Right renal pelvis (tissue), 4 donors: ENCODE data around the gene IFT25. TPM values are rescaled to one million over a fixed set of nuclear protein-coding genes. Genes with fewer than 3 reads are reported as not detected.

ENCODE experiments used
- DNase-seq, 4 donors: peaks; one replicate each; pipeline ENCODE4 v3.0.0-alpha.2; 2013; ENCODE audit warnings: low read depth in 4 of 4, low spot score in 3 of 4, missing footprints in 1 of 4
- polyA plus RNA-seq, 4 donors: library from polyadenylated mRNA; unstranded; fragments of 120-200 nt; gene quantifications; one replicate each; pipeline ENCODE4 v1.2.1, GENCODE V29; 2013; ENCODE audit not compliant: insufficient read length in 4 of 4

The IFT25 gene
- polyA plus RNA-seq, 4 donors = 44.9 to 56.7 (median 49.2) TPM

DNA sequence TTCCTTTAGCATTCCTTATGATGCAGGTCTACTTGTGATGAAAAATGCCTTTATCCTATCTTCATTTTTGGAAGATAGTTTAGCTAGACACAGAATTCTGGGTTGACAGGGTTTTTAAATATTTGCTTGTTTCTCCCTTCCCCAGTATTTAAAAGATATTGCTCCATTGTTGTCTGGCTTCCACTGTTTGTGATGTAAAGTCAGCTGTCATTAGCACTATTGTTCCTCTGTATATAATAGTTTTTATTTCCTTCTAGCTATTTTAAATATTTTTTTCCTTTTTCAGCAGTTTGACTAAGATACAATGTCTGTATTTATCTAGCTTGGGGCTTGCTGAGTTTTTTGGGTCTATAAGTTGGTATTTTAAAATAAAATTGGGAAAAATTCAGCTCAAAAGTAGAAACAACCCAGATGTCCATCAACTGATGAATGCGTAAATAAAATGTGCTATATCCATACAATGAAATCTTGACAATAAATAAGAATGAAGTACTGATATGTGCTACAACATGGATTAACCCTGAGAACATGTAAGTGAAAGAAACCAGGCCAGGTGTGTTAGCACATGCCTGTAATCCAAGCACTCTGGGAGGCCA lies 11.2 kb downstream of the IFT25 start:
- DNase-seq = no peak

DNA sequence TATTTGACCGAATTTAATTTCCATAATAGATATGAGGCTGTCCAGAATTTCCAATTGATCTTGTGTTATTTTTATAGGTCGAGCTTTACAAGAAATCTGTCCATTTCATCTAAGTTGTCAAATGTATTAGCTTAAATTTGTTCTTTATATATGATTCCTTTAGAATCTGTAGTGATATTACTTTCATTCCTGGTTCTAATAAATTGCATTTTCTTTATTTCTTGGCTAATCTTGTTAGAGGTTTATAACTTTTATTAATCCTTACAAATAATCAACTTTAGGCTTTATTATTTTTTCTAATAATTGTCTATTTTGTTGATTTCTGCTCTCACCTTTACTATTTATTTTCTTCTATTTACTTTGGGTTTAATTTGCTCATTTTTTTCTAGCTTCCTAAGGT lies 14.0 kb downstream of the IFT25 start:
- DNase-seq = no peak

DNA sequence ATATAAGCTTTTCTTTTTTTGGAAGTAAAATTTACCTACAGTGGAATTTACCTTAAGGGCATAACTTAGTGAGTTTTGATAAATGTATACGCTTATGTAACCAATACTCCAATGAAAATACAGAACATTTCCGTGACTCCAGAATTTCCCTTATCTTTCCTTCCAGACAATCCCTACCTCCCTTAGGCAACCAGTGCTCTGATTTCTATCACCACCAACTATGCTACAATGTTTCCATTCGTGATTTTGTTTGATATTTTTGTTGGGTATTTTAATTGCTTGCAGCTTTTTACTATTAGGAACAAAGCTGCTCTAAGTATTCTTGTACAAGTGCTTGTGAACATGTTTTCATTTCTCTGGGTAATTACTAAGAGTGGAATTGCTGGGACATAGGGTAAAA lies 14.6 kb downstream of the IFT25 start:
- no peak for DNase-seq

DNA sequence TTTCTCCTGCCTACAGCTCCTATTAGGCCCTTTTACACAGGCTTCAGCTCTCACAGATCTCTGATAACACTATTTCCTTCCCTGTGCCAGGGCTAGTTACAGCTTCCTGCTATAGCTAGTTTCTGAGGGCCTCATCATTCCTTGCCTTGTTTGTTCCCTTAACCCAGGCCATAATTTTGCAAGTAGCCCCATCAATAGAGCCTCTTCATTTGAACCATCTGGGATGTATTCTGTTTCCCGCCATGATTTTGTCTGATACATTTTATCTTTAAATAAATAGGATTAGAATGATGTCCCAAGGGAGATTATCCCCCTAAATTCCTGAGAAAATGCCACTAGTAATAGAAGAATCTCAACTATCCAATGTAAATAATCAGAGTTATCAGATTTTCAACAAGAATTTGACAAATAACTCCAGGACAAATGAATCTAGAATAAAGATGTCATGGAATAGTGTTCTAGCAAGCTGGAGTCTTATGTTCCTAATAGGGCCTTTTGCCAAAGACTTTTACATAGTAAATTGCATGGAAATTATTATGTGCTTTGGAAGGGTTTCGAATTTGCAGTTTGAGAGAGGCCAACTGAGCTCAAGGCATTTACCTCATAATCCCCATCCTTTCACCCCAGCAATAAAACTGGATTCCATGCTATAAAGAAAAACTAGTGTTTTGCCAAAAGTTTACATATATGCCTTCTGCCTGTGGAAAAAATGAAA lies 16.1 kb downstream of the IFT25 start:
- DNase-seq = peak in 1 of 4 donors; percentile 34

DNA sequence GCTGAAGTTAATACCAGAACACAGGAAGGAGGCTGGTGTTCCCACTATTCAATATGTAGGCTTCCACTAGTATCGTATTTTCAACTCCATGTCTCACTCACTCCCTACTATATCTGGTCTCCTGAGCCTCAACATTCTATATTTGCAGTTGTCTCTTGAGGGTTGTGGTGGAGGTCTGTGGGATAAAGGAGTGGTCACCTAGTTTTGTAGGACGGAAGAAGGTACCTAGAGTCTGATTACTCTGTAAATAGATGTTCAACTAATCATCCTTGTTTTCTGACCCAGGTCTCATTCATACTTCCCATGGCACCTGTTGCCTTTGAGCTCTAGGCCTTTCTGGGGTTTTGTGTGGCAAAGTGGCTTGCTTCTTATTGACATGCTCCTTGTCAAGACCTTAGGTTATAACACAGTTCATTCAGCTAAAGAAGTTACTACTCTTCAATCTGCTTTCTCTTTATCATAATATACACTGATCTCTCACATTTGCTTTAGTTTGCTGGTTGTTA lies 18.1 kb downstream of the IFT25 start:
- DNase-seq = no peak

DNA sequence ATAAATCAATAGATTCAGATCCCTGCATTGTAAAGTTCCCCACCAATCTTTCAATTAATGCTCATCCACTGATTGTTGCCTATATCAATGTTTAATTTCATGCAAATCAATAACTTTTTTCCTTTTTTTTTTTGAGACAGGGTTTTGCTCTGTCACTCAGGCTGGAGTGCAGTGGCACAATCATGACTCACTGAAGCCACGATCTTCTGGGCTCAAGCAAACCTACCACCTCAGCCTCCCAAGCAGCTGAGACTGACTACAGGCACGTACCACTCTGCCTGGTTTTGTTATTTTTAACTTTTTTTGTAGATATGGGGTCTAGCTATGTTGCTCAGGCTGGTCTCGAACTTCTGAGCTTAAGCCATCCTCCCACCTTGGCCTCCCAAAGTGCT lies 25.8 kb downstream of the IFT25 start:
- DNase-seq = no peak

DNA sequence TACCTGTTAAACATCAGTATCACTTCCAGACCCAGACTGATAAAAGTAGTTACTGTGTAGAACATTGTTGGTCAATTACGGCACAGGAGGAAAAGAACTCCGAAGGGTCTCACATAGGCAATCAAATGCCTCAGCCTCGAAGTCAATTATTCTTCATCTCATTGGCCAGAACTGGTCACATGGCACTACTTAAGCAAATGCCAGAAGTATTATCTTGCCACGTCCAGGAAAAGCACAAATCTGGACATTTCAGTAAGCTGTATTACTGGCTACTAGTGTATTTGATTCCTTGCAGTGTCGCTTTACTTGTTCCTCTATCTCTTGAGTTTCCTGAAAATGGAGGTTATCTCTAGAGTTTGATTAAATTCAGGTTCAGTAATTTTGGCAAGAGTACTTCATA lies 27.2 kb downstream of the IFT25 start:
- DNase-seq = no peak

DNA sequence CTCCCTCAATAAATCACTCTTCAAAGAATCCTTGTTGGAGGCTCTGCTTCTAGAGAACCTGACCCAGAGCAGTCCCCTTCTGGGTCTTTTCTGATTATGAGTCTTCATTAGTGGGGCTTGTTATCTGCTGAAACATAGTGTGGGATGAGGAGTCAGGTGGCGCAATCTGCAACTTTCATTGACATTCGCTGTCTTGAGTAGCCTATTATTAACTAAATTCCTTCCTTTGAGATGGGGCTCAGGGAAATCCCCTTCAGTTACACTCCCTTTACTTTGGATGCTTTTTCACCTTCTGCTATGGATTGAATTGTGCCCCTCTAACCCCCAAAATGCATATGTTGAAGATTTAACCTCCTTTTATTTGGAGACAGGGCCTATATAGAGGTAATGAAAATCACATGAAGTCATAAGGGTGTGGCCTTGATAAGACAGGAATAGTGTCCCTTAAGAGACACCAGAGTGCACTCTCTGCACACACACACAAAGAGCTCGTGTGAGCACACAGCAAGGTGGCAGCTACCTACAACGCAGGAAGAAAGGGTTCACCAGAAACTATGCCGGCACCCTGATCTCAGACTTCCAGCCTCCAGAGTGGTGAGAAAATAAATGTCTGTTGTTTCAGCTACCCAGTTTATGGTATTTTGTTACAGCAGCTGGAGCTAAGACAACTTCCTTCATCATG lies 32.0 kb downstream of the IFT25 start:
- no peak for DNase-seq

DNA sequence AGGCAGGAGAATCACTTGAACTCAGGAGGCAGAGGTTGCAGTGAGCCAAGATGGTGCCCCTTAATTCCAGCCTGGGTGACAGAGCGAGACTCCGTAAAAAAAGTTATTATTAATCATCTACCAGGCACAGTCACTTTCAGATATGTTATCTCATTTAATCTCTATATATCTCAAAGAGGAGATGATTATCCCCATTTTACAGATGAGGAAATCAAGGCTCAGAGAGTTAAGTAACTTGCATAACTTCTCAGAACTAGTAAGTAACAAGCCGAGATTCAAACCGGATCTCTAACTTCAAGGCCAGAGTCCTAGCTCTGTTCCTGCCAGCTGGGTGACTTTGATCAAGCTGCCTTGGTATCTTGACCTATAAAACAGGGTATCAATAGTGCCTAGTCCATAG lies 34.1 kb downstream of the IFT25 start:
- DNase-seq = no peak

DNA sequence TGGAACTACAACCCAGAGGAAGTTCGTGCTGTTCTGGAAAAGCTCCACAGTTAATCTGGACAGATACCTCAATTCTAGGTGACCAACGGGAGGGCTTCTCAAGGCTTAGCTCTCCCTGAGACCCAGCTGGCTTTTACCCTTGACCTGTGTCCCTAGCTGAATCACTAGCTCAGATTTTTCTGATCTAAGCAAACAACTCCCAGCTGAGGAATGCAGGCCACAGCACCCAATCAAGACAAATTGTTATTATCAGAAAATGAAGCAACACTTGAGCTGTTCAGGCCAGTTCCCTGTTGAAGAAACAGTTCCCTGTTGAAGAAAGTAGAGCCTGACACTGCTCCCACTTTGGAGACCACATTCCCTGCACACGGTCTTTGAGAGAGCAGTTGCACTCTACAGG lies 35.6 kb downstream of the IFT25 start:
- DNase-seq = no peak

DNA sequence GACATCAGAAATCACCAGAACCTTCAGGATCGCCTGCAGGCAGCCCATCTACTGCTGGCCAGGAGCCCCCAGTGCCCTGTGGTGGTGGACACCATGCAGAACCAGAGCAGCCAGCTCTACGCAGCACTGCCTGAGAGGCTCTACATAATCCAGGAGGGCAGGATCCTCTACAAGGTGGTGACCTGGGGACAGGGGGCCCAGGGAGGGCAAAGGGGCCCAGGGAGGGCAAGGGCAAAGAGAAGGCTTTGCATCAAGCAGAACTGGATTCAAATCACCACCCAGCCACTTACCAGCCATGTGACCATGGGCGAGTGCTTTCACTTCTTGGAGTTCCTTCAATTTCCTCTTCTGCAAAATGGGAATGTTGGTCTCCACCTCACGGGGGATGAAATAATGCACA lies 39.4 kb downstream of the IFT25 start:
- no peak for DNase-seq

DNA sequence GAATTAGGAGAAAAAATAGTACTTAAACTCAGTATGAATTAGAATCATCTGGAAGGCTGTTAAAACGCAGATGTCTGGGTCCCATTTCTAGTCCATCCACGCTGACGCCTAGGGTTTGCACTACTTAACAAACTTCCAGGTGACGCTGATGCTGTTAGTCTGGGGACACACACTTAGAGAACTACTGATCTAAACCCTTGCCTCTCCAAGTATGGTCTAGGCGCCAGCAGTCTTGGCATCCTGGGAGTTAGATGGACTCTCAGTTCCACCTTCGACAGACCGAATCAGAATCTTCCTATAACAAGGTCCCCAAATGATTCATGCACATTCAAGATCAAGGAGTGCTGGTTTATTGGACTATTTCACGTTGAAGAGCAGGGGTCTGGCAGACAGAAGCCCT lies 40.0 kb downstream of the IFT25 start:
- DNase-seq = no peak

DNA sequence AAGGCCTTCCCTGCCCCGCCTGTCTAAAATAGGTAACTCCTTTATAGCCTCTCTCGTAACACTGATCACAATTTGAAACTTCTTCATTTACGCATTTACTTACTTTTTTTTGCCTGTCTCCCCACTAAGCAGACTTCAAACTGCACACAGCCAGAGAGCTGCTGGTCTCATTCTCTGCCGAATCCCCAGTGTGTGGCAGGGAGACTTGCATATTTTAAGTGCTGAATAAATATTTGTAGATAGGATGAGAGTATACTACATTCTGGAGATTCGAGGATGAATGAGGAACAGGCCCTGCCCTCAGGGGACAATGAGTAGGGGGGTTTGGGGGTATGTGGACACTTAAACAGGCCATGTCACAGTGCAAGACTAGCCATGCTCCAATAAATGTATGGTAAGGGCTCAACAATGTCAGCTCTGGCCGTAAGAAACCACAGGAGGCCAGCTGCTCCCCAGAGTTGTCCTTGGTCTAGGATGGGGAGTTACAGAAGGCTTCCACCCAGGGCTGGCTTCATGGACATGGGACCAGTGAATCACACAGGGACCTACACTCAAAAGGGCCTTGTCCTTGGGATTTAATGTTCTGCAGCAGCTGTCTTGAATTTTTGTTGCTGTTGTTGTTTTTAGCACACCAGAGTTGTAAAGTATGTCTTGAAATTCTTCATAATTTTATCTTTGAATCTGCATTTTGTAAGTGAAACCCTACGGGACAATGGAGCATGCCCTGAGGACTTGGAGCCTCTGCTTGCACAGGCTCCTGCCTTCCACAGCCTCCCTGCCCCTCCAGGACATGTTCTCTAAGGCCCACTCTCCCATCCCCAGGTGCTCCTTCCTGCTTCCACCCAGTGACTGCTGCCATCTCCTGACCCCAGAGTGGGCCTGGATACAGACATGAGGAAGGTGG lies 43.0 kb downstream of the IFT25 start:
- no peak for DNase-seq

DNA sequence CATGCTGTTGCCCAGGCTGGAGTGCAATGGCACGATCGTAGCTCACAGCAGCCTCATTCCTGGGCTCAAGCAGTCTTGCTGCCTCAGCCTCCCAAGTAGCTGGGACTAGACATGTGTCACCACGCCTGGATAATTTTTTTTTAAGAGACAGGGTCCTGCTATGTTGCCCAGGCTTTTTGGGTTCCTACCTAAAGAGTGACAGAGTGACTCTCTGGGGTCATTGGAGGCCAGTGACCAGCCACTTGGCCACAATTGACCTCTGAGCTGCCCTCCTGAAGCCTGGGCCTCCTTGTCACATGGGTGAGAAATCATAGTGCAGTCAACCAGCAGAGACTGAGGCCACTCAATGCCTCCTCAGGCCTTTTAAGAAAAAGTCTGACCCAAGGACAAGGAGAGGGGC lies 45.8 kb downstream of the IFT25 start:
- DNase-seq = no peak

DNA sequence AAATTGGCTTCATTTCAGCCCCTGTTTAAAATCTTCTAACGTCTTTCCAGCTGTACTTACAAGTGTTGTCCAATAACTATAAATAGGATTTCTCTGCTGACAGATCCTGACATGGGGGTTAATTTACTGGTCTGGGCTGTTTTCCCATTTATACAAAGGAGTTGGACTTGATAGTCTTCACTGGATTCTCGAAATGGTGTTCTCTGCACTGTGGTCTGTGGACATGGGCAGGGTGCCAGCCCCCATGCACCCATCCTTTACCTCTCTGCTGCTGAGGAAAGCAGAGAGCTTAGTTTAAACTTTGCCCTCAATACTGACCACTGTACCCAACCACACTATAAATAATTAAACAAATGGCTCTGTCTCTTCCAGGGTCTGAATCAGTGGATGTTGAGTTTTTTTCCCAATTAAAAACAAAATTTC lies 46.3 kb downstream of the IFT25 start:
- DNase-seq = peak; percentile 52 to 71 (median 66)

DNA sequence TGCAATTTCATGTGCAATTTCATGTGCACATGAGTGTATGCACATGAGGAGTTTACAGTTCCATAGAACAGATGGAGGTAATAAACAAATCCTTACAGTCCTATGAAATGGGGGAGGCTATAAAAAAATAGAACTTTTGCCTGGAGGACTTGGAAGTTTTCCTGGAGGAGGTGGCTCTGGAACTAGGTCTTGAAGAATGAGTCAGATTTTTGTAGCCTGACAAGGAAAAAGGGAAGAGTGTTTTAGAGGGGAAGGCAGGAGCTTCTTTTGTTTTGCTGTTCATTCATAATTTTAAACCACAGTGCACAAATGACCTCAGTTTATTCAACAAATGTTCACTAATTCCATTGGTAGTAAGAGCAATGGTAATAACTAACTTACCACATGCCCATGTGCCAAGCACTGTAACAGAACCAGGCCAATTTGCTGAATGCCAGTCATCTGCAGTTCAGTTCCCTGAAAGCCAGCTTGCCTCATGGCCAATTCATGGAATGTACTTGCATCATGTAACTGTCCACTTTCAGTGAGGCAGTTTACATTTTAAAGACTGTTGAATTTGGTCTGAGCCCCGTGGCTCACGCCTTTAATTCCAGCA lies 48.8 kb downstream of the IFT25 start:
- no peak for DNase-seq

DNA sequence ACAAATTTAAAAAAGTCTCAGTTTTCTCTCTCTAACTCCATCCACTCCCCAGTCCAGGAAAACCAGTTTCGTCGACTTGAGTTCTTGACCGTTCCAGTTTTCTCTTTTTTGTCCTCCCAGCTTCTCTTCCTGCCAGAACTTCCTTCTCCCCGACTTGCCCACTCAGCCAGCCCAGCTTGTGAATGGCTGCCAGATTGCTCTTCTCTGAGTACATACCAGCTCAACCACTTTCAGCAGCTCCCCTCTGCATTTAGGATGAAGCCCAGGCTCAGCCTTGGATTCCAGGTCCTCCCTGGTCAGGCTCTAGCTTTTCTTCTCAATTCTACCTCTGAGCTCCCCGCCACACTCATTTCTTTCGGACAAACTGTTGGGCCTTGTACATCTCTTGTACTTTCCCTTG lies 50.1 kb downstream of the IFT25 start:
- DNase-seq = no peak

DNA sequence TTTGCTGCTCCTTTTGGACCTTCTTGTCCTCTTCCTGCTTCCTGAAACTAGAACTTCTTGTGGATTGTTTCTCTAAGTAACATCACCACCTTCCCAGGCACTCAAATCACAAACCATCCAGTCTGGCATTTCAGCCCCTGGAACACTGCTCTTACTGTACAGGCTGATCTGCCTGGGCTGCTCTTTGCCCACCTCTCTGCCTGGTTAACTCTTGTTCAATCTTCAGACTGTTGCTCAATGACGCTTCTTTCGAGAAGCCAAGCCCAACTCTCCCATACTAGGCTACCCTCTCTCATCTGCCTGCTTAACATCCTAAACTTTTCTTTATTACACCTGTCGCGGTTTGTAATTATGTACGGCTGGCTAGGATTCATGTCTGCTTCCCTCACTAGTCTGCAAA lies 50.9 kb downstream of the IFT25 start:
- no peak for DNase-seq

DNA sequence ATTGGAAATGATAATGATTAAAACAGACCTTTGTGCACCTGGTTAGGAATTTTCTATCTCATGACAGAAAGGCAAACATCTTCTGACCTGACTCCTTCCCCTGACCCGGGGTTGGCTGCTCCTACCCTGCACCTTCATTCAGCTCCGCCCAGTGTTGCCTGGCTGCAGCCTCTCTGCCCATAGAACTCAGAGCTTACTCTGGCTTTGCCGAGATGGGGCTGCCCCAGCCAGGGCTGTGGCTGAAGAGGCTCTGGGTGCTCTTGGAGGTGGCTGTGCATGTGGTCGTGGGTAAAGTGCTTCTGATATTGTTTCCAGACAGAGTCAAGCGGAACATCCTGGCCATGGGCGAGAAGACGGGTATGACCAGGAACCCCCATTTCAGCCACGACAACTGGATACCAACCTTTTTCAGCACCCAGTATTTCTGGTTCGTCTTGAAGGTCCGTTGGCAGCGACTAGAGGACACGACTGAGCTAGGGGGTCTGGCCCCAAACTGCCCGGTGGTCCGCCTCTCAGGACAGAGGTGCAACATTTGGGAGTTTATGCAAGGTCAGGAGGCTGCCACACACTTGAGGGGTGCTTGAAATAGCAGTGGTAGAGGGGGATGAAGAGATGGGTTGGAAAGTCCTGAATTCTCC lies 51.4 kb downstream of the IFT25 start, which contains the start of gene DIO1:
TSS of gene DIO1 (plus strand) at position 189 of the 638 bp plus-strand sequence. CDS start at position 213, 24 bp downstream.
- no peak for DNase-seq

DNA sequence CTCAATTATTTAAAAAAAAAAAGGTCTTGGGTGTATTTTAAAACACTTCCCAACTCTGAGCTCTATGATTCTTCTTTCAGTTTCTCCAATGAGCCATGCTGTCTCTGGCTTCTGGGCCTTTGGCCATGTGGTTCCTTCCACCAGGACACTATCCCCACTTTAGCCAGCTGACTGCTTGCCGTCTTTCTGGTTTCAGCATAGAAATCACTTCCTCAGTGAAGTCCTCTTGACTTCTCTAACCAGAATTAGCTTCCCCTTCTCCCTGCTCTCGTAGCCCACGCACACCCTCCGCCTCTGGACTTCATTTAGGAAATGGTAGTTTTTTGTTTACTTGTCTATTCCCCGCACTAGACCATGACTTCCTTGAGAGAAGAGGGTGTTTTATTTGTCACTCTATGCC lies 52.6 kb downstream of the IFT25 start:
- DNase-seq = no peak
